NCI-H1105 treated with DMSO at 0.1 percent for 48 hours (cell line): Measurements from ENCODE around the gene FBXO27.
"Not testable (repeated sequence)": the region's sequence is repeated elsewhere in the genome, so short reads cannot be mapped to it uniquely, and the experiment has no call there.

ENCODE experiments used
- DNase-seq: peaks from one replicate; lab custom pipeline; 2025; lab: John Stamatoyannopoulos, UW

FBXO27 gene

GRCh38 chr19:39032063-39032918 lies at the start of gene FBXO27:
FBXO27 (minus strand) TSS chr19:39032549; CDS start chr19:39032227, 322 bp downstream.
- peak; percentile 9 for DNase-seq

DNA sequence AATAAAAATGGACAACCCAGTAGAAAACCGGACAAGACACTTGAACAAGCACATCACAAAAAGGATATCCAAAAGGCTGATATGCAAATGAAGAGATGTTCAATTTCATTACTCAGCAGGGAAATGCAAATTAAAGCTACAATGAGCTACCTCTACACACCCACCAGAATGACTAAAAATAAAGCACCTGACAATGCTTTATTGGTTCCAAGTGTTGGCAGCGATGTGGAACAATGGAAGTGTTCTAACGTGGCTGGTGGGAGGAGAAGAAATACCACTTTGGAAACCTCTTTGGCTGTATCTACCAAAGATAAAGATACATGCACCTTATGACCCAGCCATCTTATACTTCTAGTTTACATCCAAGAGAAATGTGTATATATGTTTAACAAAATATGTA lies 48.1 kb upstream of the FBXO27 start:
- no peak for DNase-seq

- DNase-seq = no peak
Observed at GRCh38 chr19:39078436-39079200, 46.3 kb upstream of the FBXO27 start.

- no peak for DNase-seq
Observed at GRCh38 chr19:39077323-39077722, 45.0 kb upstream of the FBXO27 start.

DNA sequence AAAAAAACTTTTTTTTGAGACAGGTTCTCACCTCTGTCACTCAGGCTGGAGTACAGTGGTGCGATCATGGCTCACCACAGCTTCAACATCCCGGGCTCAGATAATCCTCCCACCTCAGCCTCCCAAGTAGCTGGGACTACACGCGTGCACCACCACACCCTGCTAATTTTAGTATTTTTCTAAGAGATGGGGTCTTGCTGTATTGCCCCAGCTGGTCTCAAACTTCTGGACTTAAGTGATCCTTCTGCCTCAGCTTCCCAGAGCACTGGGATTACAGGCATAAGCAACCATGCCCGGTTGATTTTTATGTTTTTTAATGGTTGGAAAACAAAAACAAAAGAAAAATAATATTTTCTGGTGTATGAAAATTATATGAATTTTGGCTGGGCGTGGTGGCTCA lies 42.6 kb upstream of the FBXO27 start:
- no peak for DNase-seq

- no peak for DNase-seq
Observed at GRCh38 chr19:39074205-39074692, 41.9 kb upstream of the FBXO27 start.

- no peak for DNase-seq
Observed at GRCh38 chr19:39070888-39071287, 38.5 kb upstream of the FBXO27 start.

DNA sequence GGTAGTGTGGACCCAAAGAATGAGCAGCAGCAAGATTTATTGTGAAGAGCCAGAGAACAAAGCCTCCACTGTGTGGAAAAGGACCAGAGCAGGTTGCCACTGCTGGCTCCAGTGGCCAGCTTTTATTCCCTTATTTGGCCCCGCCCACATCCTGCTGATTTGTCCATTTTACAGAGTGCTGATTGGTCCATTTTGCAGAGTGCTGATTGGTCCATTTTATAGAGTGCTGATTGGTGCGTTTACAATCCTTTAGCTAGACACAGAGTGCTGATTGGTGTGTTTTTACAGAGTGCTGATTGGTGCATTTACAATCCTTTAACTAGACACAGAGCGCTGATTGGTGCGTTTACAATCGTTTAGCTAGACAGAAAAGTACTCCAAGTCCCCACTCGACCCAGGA lies 35.9 kb upstream of the FBXO27 start:
- DNase-seq = not testable (repeated sequence)

- no peak for DNase-seq
Observed at GRCh38 chr19:39067104-39067503, 34.8 kb upstream of the FBXO27 start.

DNA sequence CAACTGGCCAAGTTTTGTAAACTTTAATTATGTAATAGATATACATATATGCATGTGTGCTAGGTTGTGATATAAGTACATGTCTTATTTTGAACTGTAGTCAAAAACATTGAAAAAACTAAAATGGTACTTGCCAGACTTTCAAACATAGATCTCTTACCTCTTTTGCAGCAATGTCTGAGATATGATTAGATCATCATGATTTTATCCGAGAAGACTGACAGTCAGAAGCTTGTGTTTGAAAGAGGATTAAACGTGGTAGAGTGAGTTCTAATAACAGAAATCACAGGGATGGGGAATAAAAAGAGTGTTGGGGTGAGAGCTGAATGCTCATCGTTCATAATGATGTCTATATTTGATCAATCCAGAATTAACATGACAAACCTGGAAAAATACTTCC lies 33.6 kb upstream of the FBXO27 start:
- no peak for DNase-seq

- DNase-seq = no peak
Observed at GRCh38 chr19:39064405-39064804, 32.1 kb upstream of the FBXO27 start.

GRCh38 chr19:39060171-39060570 lies 27.8 kb upstream of the FBXO27 start:
- no peak for DNase-seq

DNA sequence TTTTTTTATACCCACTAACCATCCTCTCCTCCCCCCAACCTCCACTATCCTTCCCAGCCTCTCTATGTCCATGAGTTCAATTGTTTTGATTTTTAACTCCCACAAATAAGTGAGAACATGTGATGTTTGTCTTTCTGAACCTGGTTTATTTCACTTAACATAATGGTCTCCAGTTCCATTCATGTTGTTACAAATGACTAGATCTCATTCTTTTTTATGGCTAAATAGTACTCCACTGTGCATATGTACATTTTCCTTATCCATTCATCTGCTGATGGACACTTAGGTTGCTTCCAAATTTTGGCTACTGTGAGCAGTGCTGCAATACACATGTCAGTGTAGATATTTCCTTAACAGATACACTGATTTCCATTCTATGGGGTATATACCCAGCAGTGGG lies 27.0 kb upstream of the FBXO27 start:
- no peak for DNase-seq

DNA sequence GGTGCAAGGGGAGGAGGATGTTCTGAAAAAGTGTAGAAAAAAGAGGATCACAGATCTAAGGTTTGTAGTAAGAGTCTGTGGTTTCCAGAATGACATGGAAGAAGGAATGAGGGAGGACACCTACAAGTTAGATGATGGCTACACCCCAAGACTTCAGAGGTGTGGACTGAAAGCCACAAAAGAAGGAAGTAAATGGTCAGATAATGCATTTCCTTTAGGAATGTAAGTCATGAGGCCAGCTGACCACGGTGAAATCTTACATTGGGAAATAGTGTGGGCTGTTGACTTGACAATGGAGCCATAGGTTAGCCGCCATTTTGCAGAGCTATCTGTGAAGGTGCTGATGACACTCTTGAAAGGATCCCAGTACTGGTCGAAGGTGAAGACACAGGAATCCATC lies 25.3 kb upstream of the FBXO27 start:
- DNase-seq = no peak

DNA sequence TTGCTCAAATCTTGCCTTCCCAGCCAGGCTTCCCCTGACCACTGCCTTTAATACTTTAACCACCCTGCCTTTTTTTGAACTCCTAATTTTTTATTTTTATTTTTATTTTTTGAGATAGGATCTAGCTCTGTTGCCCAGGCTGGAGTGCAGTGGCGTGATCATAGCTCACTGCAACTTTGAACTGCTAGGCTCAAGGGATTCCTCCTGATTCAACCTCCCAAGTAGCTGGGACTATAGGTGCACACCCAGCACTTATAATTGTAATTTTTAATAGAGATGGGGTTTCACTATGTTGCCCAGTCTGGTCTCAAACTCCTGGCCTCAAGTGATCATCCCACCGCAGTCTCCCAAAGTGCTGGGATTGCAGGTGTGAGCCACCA lies 21.7 kb upstream of the FBXO27 start:
- no peak for DNase-seq

GRCh38 chr19:39053276-39054090 lies 21.1 kb upstream of the FBXO27 start:
- no peak for DNase-seq

- no peak for DNase-seq
Observed at GRCh38 chr19:39052846-39053245, 20.5 kb upstream of the FBXO27 start.

GRCh38 chr19:39052243-39052746 lies 19.9 kb upstream of the FBXO27 start:
- peak; percentile 27 for DNase-seq

DNA sequence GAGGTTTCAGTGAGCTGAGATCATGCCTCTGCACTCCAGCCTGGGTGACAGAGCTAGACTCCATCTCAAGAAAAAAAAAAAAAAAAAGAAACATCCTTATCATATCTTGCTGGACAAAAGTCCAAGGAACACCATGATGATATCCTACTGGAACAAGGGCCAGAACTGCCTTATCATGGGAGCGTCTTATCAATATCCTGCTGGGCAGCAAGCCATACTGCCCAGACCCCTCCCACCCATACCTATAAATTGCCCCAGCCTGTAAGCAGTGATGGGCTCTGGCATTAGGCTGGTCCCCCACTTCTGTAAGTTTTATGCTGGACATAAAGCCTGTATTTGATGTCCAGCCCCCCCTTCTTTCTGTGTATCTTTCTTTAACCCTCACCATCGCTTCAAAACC lies 14.7 kb upstream of the FBXO27 start:
- no peak for DNase-seq

GRCh38 chr19:39046037-39046821 lies 13.9 kb upstream of the FBXO27 start:
- no peak for DNase-seq

DNA sequence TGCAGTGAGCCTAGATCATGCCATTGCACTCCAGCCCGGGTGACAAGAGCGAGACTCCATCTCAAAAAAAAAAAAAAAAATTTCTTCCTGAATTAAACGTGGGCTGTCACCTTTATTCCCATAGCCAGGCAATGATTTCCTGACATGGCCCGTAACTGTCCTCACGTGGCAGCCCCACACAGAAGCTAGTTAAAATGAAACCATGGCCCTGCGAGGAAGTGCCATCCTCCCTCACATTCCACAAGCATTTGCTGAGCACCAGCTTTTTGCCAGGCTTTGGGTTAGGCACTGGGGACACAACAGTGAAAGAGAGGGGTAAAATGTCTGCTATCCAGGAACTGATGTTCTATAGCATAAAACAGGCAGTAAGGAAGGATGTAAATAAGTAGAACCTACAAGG lies 13.2 kb upstream of the FBXO27 start:
- no peak for DNase-seq
